Hematopoietic multipotent progenitor cell treated with erythropoietin and hydrocortisone succinate and interleukin-3 and kit ligand, for 8 days (in vitro differentiated cells): Measurements from ENCODE around the gene KLK7.
"Not testable (repeated sequence)": the region's sequence is repeated elsewhere in the genome, so short reads cannot be mapped to it uniquely, and the experiment has no call there.

Experiments
- DNase-seq: peaks from one replicate; pipeline ENCODE4 v3.0.0-alpha.2; 2015

Gene KLK7

GRCh38 chr19:50974702-50975556, 8.8 kb downstream of the KLK7 start:
- DNase-seq: no peak

- DNase-seq: no peak
These were observed 10.8 kb downstream of the KLK7 start for GRCh38 chr19:50972795-50973376.

GRCh38 chr19:50969810-50970209, 13.9 kb downstream of the KLK7 start:
- not testable (repeated sequence) for DNase-seq

- no peak for DNase-seq
These were observed 14.3 kb downstream of the KLK7 start, which contains the start of gene KLK6 for GRCh38 chr19:50969413-50969760. Gene KLK6 (minus strand): TSS chr19:50969591. CDS start chr19:50968104, 1,487 bp downstream.

GRCh38 chr19:50968716-50969412, 14.9 kb downstream of the KLK7 start:
- DNase-seq: no peak

GRCh38 chr19:50967929-50968715, 15.6 kb downstream of the KLK7 start:
- DNase-seq: no peak

GRCh38 chr19:50964266-50964665, 19.5 kb downstream of the KLK7 start:
- no peak for DNase-seq

GRCh38 chr19:50963381-50963780, 20.3 kb downstream of the KLK7 start:
- DNase-seq: no peak

- no peak for DNase-seq
These were observed 21.5 kb downstream of the KLK7 start for GRCh38 chr19:50962245-50962644.

- DNase-seq: no peak
These were observed 23.8 kb downstream of the KLK7 start for GRCh38 chr19:50959731-50960500.

- DNase-seq: no peak
These were observed 26.1 kb downstream of the KLK7 start for GRCh38 chr19:50957587-50957986.

- DNase-seq: no peak
These were observed 30.8 kb downstream of the KLK7 start, which contains the start of gene KLK5 for GRCh38 chr19:50952910-50953309. Gene KLK5 (minus strand): TSS chr19:50953038. CDS start chr19:50952657, 381 bp downstream.

GRCh38 chr19:50949861-50950260, 33.9 kb downstream of the KLK7 start:
- no peak for DNase-seq

GRCh38 chr19:50947123-50947522, 36.6 kb downstream of the KLK7 start:
- DNase-seq: no peak

- DNase-seq: no peak
These were observed 38.9 kb downstream of the KLK7 start for GRCh38 chr19:50944795-50945194.

GRCh38 chr19:50943074-50943828, 40.5 kb downstream of the KLK7 start:
- no peak for DNase-seq

GRCh38 chr19:50939596-50939995, 44.1 kb downstream of the KLK7 start:
- no peak for DNase-seq

- peak; percentile 53 for DNase-seq
These were observed 50.1 kb downstream of the KLK7 start for GRCh38 chr19:50933640-50934039.

GRCh38 chr19:50932690-50933083, 51.0 kb downstream of the KLK7 start:
- no peak for DNase-seq

- no peak for DNase-seq
These were observed 51.6 kb downstream of the KLK7 start for GRCh38 chr19:50932018-50932689.

GRCh38 chr19:50931023-50931422, 52.7 kb downstream of the KLK7 start:
- no peak for DNase-seq
